Measurements from ENCODE around the gene ATF7.
"Not testable (repeated sequence)": the region's sequence is repeated elsewhere in the genome, so short reads cannot be mapped to it uniquely, and the experiment has no call there.

The ATF7 gene

DNA sequence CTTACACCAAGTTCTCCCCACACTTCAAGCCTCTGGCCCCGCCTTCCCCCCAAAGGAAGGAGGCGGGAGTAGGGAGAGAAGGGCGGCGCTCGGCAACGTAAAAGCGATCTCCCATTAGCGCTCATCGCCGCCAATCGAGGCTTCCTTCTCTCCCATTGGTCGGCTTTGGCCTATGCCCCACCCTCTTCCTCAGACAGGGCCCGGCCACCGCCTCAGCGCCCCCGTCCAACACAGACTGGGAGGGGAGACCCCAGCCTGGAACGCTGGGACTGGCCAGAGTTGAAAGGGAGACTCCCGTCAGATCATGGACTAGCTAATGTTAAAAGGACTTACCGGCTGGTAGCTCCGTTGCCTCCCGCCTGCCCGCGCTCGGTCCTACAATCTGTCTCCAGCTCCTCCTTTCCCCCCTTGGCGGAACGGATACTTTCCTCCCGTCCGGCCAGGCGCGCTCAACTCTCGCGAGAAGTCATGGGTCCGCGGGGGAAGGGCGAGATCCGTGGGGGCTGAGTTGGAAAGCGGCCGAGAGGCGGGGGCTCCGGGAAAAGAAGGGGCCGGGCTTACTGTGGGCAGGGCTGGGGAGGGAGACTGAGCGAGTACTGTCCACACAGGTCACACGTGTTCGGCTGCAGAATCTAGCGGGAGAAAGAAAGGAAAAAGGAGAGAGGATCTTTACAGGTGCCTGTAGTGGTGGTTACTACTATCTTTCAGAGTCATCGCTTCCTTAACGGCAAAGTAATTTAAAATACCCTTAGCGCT lies at the start of gene ATF7:
Gene ATF7 (minus strand): TSS at position 437 of the 756 bp plus-strand sequence. CDS start 25,382 bp downstream, outside the sequence.
- DNase-seq (ENCODE audit: low spot score): peak; percentile 98

DNA sequence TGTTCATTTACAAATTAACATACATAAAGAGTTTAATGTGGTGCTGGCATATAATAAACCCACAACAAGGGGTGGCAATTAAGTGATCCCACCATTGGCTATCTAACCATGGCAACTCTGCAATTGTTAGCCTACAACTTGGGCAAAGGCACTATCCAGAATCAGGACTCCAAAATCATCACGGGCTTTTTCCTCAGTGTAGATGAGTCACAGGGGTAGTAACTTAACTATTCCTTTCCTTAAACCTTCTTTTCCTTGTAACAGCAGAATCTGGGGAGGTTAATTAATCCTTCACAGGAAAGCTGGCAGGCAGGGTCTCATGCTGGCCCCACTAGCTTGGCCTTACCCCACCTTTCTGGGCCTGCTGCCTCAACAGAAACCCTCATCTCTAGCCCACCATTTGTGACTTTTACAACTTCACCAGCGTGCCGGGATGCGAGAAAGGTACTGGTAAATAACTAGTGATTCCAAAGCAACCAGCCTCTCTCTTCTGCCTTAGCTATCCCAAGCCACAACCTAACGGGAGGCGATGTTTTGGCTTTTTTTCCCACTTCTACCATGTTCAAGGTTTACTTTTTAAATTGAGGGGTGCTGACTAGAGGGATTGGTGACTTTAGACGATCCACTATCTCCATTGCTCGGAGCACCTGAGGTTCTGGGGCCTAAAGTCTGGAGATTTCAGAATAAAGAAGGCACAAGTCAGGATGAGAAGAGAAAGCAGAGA lies 49.0 kb upstream of the ATF7 start:
- peak; percentile 30 for DNase-seq (ENCODE audit: low spot score)

DNA sequence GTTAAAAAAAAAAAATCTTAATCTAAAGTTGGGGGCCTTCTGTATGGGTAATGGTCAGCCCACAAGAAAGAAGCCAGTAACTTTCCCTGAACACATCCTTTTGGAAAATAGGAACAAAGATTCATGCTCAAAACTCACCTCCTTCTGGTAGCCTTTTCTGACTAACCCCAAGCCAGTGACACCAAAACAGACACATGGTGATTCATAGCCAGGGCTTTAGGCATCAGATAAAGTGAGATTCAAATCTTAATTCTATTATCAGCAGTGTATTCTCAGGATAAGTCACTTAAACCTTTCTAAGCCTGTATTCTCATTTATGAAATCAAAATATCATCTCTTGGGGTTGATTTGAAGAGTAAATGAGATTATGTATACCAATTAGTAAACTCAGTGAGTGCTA lies 44.8 kb upstream of the ATF7 start:
- DNase-seq (ENCODE audit: low spot score): no peak

DNA sequence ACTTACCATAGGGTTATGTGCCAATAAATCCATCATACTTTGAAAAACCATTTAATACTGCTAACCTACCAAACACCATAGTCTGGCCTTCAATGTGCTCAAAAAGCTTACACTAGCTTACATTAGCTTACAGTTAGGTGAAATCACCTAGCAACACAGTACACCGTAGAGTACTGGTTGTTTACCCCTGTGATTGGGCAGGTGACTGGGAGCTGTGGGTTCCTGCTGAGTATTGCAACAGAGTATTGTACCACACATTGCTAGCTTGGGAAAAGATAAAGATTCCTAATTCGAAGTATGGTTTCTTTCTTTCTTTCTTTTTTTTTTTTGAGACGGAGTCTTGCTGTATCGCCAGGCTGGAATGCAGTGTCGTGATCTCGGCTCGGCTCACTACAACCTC lies 44.1 kb upstream of the ATF7 start:
- DNase-seq (ENCODE audit: low spot score): no peak

DNA sequence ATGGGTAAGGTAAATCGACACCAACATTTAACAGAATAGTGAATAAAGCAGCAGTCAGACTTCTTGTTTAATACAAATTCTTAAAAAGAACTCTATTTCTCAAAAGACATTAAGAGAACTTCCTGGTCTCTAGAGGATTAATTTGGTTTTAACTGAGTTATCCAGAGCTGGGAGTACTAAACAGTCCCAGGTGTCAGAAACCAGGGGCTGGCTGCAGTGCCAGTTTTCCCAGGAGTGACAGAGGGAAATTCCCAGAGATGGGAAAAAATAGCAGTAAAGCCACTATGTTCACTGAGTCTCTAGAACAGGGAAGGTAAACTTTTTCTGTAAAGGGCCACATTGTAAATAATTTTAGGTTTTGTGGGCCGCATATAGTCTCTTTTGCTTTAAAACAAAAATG lies 40.9 kb upstream of the ATF7 start:
- no peak for DNase-seq (ENCODE audit: low spot score)

DNA sequence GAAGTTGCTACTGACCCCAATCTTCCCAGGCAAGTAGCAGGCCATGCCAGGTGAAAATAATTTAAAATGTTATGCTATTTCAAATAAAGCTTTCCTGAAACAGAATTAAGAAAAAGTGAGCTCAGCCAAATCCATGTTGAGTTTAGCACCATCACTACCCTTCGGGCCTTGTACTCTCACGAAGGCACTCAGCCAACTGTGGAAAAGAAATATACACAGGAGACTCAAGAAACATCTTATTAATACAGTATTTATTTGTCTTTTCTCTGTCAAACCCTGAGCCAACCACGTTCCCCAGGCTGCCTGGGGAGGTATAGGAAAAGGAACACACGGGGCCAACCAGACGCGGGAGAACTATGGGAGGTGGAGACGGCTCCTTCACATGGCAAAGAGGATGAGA lies 38.8 kb upstream of the ATF7 start:
- DNase-seq (ENCODE audit: low spot score): no peak

DNA sequence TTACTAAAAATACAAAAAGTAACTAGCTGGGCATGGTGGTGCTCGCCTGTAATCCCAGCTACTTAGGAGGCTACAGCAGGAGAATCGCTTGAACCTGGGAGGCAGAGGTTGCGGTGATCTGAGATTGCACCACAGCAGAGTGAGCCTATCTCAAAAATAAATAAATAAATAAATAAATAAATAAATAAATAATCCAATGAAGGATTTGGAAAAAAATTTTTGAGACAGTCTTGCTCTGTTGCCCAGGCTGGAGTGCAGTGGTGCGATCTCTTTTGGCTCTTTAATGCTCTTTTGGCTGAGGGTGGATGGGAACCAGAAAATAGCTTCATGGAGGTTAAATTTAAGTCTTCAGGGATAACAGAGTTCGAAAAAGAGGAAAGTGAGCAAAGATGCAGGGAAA lies 38.0 kb upstream of the ATF7 start:
- DNase-seq (ENCODE audit: low spot score): no peak

DNA sequence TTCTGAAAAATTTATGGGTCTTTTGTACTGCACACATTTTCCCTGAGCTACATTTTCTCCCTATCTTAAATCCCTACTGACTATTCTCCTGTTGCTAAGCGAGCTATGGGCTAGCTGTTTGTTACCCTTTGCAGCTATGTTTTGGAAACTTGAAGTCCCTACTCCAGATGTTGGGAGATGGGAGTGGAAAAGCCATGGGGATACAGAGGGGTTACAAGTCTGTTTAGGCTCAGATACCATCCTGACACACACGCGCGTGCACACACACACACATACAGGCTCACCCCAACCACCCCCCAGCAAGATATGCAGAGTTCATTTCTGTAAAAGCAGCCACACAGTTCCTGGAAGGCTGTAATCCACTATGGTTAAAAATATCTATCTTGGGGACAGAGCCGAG lies 33.9 kb upstream of the ATF7 start:
- DNase-seq (ENCODE audit: low spot score): no peak

DNA sequence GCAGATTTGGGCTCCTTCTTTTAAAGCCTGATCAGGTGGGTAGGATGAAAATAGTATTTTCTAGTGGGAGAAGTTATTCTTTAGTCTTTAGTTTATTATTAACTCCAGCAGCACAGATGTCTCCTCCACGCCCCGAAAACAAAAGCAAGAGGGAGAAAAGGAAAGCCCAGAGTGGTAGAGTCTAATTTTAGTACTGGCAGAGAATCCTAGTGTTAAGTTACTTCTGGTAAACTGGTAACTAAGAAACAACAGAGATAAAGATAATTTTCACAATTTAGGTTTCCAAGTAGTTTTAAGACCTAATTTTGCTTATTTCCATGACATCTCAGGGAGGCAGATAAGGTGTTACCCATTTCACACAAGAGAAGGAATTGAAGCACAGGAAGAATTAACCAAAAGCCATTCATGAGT lies 33.4 kb upstream of the ATF7 start:
- peak; percentile 14 for DNase-seq (ENCODE audit: low spot score)

DNA sequence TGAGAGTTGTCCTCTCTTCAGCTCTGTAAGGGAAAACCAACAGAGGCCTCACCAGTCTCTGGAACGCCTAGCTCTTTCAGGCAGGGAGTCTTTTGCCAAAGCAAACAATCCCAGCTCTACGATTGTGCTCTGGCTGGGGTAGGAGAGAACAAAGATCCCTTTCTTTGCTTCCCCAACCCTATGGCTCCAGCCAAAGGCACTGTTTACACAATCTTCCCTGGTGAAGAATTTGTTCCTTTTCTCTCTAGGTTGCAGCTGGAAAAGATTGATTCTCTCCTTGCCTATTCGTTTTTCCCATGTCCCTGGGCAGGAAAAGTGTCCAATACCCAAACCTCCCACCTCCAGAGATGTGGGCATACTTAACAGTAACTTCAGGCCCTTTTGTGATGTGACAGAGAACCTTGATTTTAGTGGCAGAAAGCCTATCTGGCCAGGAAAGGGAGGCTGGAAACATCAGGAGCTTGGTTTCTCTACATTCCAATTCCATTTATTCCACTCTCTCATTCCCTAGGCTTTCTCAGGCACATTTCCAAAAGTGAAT lies 32.9 kb upstream of the ATF7 start:
- peak; percentile 56 for DNase-seq (ENCODE audit: low spot score)

DNA sequence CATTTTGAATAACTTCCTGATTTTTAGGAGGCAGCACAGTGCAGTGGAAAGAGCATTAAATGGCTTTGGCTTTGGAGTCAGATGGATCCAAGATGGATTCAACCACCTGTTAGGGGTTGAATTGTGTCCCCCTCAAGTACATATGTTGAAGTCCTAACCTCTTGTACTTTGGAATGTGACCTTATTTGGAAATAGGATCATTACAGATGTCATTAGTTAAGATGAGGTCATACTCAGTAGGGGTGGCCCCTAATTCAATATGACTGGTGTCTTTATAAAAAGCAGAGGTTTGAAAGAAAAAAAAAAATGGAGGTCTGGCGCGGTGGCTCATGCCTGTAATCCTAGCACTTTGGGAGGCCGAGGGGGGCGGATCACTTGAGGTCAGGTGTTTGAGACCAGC lies 30.9 kb upstream of the ATF7 start:
- DNase-seq (ENCODE audit: low spot score): no peak

DNA sequence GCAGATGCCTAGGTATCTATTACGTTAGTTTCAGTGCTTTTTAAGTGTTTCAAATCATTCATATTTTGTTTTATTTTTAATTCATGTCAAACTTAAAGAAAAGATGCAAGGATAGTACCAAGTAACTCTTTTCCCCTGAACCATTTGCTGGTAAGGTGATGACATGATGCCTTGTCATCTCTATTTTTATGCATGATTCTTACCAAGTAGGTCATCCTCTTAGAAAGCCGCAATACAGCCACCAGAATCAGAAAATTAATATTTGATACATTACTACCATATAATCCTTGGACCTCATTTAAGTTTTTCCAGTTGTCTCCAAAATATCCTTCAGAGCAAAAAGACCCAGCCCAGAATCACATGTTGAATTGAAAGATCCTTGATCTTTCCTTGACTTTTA lies 27.4 kb upstream of the ATF7 start:
- DNase-seq (ENCODE audit: low spot score): no peak

DNA sequence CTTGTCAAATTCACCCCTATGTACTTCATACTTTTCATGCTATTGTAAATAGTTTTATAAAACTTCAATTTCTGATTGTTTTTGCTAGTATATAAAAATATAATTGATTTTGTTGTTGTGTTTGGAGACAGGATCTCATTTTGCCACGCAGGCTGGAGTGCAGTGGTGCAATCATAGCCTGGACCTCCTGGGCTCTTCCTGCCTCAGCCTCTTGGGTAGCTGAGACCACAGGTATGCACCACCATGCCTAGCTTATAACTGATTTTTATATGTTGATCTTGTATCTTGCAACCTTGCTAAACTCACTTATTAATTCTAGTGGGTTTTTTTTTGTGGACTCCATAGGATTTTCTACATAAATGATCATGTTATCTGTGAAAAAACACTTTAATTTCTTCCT lies 26.2 kb upstream of the ATF7 start:
- peak; percentile 29 for DNase-seq (ENCODE audit: low spot score)

DNA sequence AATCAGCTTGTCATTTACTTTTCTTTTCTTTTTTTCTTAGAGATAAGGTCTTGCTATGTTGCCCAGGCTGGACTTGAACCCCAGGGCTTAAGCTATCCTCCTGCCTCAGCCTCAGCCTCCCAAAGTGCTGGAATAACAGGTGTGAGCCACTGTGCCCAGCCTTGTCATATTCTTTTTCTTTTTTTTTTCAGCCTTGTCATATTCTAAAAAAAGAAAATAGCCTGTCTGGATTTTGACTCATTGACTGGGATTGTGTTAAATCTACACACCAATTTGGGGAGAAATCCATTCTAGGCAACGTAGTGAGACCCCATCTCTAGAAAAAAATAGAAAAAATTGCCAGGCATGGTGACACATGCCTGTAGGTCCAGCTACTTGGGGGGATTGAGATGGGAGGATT lies 25.6 kb upstream of the ATF7 start:
- no peak for DNase-seq (ENCODE audit: low spot score)

DNA sequence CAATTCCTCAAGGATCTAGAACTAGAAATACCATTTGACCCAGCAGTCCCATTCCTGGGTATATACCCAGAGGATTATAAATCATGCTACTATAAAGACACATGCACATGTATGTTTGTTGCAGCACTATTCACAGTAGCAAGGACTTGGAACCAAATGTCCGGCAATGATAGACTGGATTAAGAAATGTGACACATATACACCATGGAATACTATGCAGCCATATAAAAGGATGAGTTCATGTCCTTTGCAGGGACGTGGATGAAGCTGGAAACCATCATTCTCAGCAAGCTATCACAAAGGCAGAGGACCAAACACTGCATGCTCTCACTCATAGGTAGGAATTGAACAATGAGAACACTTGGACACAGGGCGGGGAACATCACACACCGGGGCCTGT lies 20.1 kb upstream of the ATF7 start:
- not testable (repeated sequence) for DNase-seq (ENCODE audit: low spot score)

DNA sequence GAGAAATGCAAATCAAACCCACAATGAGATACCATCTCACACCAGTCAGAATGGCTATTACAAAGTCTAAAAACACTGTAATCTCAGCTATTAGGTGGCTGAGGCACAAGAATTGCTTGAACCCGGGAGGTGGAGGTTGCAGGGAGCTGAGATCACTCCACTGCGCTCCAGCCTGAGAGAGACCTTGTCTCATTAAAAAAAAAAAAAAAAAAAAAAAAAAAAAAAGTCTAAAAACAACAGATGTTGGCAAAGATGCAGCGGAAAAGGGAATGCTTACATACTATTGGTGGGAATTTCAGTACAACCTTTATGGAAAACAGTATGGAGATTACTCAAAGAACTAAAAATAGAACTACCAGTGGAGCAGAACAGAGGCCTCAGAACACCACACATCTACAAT lies 19.0 kb upstream of the ATF7 start:
- no peak for DNase-seq (ENCODE audit: low spot score)

DNA sequence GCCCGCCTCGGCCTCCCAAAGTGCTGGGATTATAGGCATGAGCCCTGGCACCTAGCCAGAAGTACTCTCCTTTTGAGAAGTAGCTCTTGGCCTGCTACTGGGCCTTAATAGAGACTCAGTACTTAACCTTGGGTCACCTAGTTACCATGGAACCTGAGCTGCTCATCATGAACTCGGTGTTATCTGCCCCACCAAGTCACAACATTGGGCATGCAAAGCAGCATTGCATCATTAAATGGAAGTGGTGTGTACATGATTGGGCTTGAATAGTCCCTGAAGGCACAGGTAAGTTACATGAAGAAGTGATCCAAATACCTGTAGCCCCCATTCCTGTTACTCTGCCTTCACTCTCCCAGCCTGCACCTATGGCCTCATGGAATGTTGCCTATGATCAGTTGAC lies 18.0 kb upstream of the ATF7 start:
- DNase-seq (ENCODE audit: low spot score): no peak

DNA sequence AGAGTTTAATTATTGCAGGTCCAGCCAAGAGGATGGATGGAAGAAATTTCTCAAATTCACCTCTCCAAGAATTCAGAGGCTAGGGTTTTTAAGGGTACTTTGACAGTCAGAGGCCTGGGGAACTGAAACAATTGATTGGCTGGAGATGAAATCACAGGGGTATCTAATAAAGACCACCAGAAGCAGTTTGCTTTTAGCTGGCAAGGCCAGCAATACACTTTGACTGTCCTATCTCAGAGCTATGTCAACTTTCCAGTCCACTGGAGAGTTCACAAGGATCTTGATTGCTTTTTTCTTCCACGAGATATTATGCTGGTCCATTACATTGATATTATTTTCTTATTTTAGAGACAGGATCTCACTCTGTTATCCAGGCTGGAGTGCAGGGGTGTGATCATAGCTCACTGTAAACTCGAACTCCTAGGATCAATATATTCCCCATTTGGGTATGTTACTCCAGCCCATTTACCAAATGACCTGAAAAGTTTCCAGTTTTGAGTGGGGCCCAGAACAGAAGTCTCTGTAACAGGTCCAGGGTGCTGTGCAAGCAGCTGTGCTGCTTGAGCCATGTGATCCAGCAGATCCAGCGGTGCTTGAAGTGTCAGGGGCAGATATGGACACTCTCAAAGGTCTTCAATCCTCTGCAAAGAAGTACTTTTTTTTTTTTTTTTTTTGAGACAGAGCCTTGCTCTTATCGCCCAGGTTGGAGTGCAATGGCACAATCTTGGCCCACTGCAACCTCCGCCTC lies 17.2 kb upstream of the ATF7 start:
- no peak for DNase-seq (ENCODE audit: low spot score)

DNA sequence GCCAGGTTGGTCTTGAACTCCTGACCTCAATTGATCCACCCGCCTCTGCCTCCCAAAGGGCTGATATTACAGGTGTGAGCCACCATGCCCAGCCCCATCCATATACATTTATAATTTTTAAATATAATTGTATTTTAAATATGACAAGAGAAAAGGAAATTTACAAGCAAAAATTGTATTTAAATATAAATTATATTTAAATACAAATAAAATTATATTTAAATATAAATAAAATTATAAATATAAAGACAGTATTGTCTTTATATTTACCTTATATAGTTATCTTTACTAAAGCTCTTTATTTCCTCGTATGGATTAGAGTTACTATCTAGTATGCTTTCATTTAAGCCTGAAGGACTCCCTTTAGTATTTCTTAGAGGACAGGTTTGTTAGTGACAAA lies 11.9 kb upstream of the ATF7 start:
- DNase-seq (ENCODE audit: low spot score): no peak

DNA sequence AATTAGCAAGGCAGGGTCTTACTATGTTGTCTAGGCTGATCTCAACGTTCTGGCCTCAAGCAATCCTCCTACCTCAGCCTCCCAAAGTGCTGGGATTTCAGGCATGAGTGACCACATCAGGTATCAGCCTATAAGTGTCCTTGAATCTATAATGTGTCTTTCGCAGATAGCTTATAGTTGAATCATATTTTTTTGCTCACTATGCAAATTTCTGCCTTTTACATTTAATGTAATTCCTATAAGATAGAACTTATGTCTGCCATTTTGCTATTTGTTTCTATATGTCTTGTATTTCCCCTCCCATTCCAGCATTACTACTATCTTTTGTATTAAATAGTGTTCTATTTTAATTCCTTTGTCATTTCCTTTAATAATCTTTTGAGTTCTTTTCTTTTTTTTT lies 10.5 kb upstream of the ATF7 start:
- DNase-seq (ENCODE audit: low spot score): no peak

DNA sequence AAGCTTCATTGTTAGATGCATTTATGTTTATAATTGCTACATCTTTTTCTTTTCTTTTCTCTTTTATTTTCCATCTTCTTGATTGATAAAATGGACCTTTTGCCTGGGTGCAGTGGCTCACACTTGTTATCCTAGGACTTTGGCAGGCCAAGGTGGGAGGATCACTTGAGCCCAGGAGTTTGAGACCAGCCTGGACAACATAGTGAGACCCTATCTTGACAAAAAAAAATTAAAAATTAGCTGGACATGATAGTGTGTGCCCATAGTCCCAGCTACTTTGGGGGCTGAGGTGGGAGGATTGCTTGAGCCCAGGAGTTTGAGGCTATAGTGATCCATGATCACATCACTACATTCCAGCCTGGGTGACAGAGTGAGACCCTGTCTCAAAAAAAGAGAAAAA lies 9.5 kb upstream of the ATF7 start:
- not testable (repeated sequence) for DNase-seq (ENCODE audit: low spot score)

DNA sequence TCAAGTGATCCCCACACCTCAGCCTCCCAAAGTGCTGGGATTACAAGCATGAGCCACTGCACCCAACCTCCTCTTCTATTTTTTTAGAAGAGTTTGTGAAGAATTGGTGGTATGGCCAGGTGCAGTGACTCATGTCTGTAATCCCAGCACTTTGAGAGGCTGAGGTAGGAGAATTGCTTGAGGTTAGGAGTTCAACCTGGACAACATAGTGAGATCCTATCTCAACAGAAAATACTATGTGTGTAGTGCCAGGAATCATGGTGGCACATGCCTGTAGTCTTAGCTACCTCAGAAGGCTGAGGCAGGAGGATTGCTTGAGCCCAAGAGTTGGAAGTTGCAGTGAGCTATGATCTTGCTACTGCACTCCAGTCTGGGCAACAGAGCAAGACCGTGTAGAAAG lies 5.5 kb upstream of the ATF7 start:
- DNase-seq (ENCODE audit: low spot score): no peak

DNA sequence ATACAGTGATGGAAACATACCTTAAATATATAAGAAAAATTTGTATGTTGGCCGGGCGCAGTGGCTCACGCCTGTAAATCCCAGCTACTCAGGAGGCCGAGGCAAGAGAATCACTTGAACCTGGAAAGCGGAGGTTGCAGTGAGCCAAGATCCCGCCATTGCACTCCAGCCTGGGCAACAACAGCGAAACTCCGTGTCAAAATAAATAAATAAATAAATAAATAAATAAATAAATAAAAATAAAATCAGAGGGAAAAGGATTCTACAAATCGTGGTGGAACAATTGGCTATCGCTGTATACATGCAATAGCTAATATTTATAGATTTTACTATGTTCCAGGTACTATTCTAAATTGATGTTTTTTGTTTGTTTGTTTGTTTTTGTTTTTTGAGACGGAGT lies 1.7 kb upstream of the ATF7 start:
- no peak for DNase-seq (ENCODE audit: low spot score)

Measured in kidney tubule cell (primary cell).